Immature natural killer cell (primary cell): ENCODE measurements around the gene SLC46A2. TPM values are rescaled to one million over a fixed set of nuclear protein-coding genes. Genes with fewer than 3 reads are reported as not detected.

Experiments
- DNase-seq, 3 donors: peaks; one replicate each; pipeline ENCODE4 v3.0.0; 2022; ENCODE audit warnings: mixed read lengths in 1 of 3
- H3K27ac Mint-ChIP-seq, 6 donors: one replicate each; pipeline ENCODE4 v1.8.0; 2020; ENCODE audit warnings: mixed read lengths in 6 of 6, mild to moderate bottlenecking in 5 of 6, inconsistent platforms in 4 of 6, moderate library complexity in 3 of 6
- H3K27me3 Mint-ChIP-seq, 3 donors: one replicate each; pipeline ENCODE4 v1.8.0; 2020 to 2021; ENCODE audit warnings: low read depth in 3 of 3, mild to moderate bottlenecking in 3 of 3, mixed read lengths in 3 of 3, moderate library complexity in 3 of 3, inconsistent platforms in 1 of 3
- H3K36me3 Mint-ChIP-seq, 3 donors: one replicate each; pipeline ENCODE4 v1.8.0; 2020; ENCODE audit warnings: mixed read lengths in 3 of 3, inconsistent platforms in 2 of 3, mild to moderate bottlenecking in 2 of 3
- H3K4me1 Mint-ChIP-seq, 2 donors: one replicate each; pipeline ENCODE4 v1.8.0; 2020; ENCODE audit warnings: inconsistent platforms in 2 of 2, mild to moderate bottlenecking in 2 of 2, mixed read lengths in 2 of 2, moderate library complexity in 1 of 2
- H3K4me3 Mint-ChIP-seq, 5 donors: one replicate each; pipeline ENCODE4 v1.8.0; 2020; ENCODE audit warnings: mild to moderate bottlenecking in 5 of 5, mixed read lengths in 5 of 5, inconsistent platforms in 3 of 5, moderate library complexity in 3 of 5
- H3K9me3 Mint-ChIP-seq, 6 donors: one replicate each; pipeline ENCODE4 v1.8.0; 2020; ENCODE audit warnings: mild to moderate bottlenecking in 6 of 6, mixed read lengths in 6 of 6, inconsistent platforms in 4 of 6, moderate library complexity in 3 of 6
- polyA plus RNA-seq, 3 donors: library from polyadenylated mRNA; unstranded; fragments of 300-500 nt; fragmentation: Illumina TruSeq; gene quantifications; one replicate each; pipeline ENCODE4 v1.2.3, GENCODE V29; 2021

The SLC46A2 gene
- polyA plus RNA-seq, 3 donors from 2014 or later, result 0.13 to 0.96 (median 0.16) TPM

- Mint-ChIP-seq H3K36me3 (peaks cover 33 to 48% (median 36%) of the 10 kb centered on the region in 3 donors), H3K9me3 (no peaks in the 10 kb centered on the region), H3K4me1 (no peaks in the 10 kb centered on the region), H3K27ac (no peak overlapping the region), H3K4me3 (no peak overlapping the region), H3K27me3 (no peaks in the 10 kb centered on the region)
- DNase-seq, result no peak
These were observed 16.8 kb downstream of the SLC46A2 start for GRCh38 chr9:112873773-112874405.

- no peak overlapping the region for H3K27ac Mint-ChIP-seq
- no peak overlapping the region for H3K4me3 Mint-ChIP-seq
These were observed 18.7 kb downstream of the SLC46A2 start for GRCh38 chr9:112872019-112872418.

DNA sequence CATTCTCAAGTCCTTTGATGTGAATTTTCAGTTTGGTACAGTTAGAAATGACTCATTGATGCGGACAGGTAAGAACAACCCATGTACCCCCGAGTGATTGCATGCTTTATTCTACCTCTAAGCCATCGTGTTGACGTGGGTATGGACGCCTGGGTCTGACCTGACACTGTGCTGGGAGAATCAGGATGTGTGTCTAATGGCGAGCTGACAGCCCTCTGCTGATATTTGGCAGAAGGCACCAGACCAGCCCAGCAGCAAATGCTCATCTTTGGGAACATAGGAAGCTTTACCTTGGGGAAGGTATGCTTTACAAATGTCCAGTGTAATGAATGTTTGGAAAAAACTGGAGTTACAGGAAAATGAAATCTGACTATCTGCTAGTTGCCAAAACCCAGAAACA, 20.1 kb downstream of the SLC46A2 start:
- H3K36me3 Mint-ChIP-seq, result peaks cover 26 to 35% (median 28%) of the 10 kb centered on the region in 3 donors

More at GRCh38 chr9:112872019-112872418, 18.7 kb downstream of the SLC46A2 start:
- H3K9me3 Mint-ChIP-seq, result no peaks in the 10 kb centered on the region
- H3K4me1 Mint-ChIP-seq, result no peaks in the 10 kb centered on the region
- H3K36me3 Mint-ChIP-seq, result peaks cover 33 to 47% (median 35%) of the 10 kb centered on the region in 3 donors
- no peaks in the 10 kb centered on the region for H3K27me3 Mint-ChIP-seq
- DNase-seq, result no peak

DNA sequence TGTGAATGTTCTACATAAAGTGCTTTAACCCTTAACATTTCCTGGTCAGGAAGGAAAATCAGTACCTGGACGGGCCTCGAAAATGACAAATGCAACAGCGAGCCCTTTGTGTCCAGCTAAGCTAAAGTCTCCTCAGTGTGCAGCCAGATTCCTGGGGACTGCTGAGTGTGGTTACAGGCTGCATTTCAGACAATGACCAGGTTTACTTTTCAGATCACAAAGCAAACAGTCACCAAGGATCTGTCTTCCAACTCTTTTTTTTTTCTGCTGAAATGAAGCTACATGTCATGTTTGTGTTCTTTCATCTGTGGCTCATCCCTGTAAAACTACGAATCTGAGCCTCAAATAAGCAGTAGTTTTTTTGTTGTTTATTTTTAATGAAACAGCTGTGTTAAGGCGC, 20.8 kb downstream of the SLC46A2 start:
- H3K27ac Mint-ChIP-seq, result no peak overlapping the region
- H3K4me3 Mint-ChIP-seq, result no peak overlapping the region
- H3K27me3 Mint-ChIP-seq, result no peaks in the 10 kb centered on the region
- H3K36me3 Mint-ChIP-seq, result peaks cover 25 to 35% (median 26%) of the 10 kb centered on the region in 3 donors
- no peaks in the 10 kb centered on the region for H3K4me1 Mint-ChIP-seq
- no peaks in the 10 kb centered on the region for H3K9me3 Mint-ChIP-seq
- DNase-seq, result no peak

More for the DNA sequence above, 20.1 kb downstream of the SLC46A2 start:
- H3K27ac Mint-ChIP-seq, result no peak overlapping the region
- H3K9me3 Mint-ChIP-seq, result no peaks in the 10 kb centered on the region
- no peaks in the 10 kb centered on the region for H3K27me3 Mint-ChIP-seq
- DNase-seq, result no peak
- H3K4me3 Mint-ChIP-seq, result no peak overlapping the region
- no peaks in the 10 kb centered on the region for H3K4me1 Mint-ChIP-seq

DNA sequence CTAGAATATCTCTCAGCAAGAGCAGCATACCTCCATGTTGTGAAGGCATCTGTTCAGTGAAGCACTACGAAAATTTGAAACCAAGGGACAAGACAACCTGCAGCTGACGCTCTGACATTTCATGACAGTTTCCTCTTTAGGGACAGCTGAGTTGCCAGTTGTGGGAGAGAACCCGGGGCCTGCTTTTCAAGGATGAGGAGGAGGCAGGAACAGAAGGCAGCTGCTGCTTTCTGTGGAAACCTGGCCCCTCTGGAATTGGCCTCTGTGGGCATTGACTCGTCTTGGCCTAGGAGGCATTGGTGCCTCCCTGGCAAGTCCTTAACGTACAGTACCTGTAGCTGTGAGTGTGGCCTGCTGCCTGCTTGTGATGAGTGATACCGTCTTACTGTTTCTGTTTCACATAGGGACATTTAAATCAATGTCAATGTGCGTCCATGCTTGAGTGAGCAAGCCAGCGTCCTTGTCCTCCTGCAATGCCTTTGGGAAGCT, 21.6 kb downstream of the SLC46A2 start:
- no peak overlapping the region for H3K4me3 Mint-ChIP-seq
- no peaks in the 10 kb centered on the region for H3K4me1 Mint-ChIP-seq
- DNase-seq, result no peak
- no peak overlapping the region for H3K27ac Mint-ChIP-seq
- no peaks in the 10 kb centered on the region for H3K9me3 Mint-ChIP-seq
- H3K27me3 Mint-ChIP-seq, result no peaks in the 10 kb centered on the region
- peaks cover 21 to 32% (median 25%) of the 10 kb centered on the region in 3 donors for H3K36me3 Mint-ChIP-seq

DNA sequence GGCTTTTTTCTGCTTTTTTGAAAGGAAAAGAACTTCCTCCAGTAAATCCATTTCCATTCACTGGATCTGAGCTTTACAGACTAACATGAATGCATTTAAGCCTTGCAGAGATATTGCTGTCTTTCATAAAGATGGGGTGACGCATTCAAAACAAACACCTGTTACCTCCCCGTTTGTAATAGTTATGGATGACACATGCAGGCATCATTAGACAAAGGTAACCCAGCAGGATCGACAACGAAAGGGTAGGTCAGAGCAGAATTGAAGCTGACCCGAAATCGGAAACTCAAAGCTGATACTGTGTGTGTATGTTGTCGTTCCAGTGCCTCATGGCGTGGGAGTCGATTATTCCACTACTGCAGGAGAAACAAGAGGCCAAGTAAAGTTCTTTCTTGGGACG, 22.2 kb downstream of the SLC46A2 start:
- H3K36me3 Mint-ChIP-seq, result peaks cover 25 to 32% (median 25%) of the 10 kb centered on the region in 3 donors
- no peaks in the 10 kb centered on the region for H3K9me3 Mint-ChIP-seq
- H3K4me1 Mint-ChIP-seq, result peaks cover 1 to 4% of the 10 kb centered on the region in 2 donors
- H3K27me3 Mint-ChIP-seq, result peaks cover 0 to under 1% (median 0%) of the 10 kb centered on the region in 3 donors
- DNase-seq, result no peak
- H3K4me3 Mint-ChIP-seq, result no peak overlapping the region
- H3K27ac Mint-ChIP-seq, result no peak overlapping the region

- no peak overlapping the region for H3K27ac Mint-ChIP-seq
- peaks cover 25 to 32% (median 25%) of the 10 kb centered on the region in 3 donors for H3K36me3 Mint-ChIP-seq
- peaks cover 8 to 12% of the 10 kb centered on the region in 2 donors for H3K4me1 Mint-ChIP-seq
- DNase-seq, result no peak
- H3K4me3 Mint-ChIP-seq, result no peak overlapping the region
- H3K9me3 Mint-ChIP-seq, result no peaks in the 10 kb centered on the region
- H3K27me3 Mint-ChIP-seq, result peaks cover 0 to 1% (median 0%) of the 10 kb centered on the region in 3 donors
These were observed 23.2 kb downstream of the SLC46A2 start for GRCh38 chr9:112867275-112867991.

GRCh38 chr9:112866662-112867274, 23.9 kb downstream of the SLC46A2 start:
- Mint-ChIP-seq H3K27ac (no peak overlapping the region), H3K36me3 (peaks cover 19 to 27% (median 25%) of the 10 kb centered on the region in 3 donors), H3K4me3 (no peak overlapping the region), H3K4me1 (peaks cover 13 to 14% of the 10 kb centered on the region in 2 donors), H3K9me3 (no peaks in the 10 kb centered on the region), H3K27me3 (peaks cover 0 to 1% (median 0%) of the 10 kb centered on the region in 3 donors)
- no peak for DNase-seq

GRCh38 chr9:112864982-112865381, 25.7 kb downstream of the SLC46A2 start:
- Mint-ChIP-seq H3K4me3 (no peak overlapping the region), H3K36me3 (peaks cover 12 to 19% (median 17%) of the 10 kb centered on the region in 3 donors), H3K27ac (no peak overlapping the region), H3K4me1 (peaks cover 16 to 18% of the 10 kb centered on the region in 2 donors), H3K27me3 (peaks cover 0 to 3% (median 0%) of the 10 kb centered on the region in 3 donors), H3K9me3 (no peaks in the 10 kb centered on the region)
- no peak for DNase-seq

GRCh38 chr9:112864403-112864802, 26.3 kb downstream of the SLC46A2 start:
- DNase-seq, result no peak
- H3K9me3 Mint-ChIP-seq, result no peaks in the 10 kb centered on the region
- H3K27ac Mint-ChIP-seq, result no peak overlapping the region
- peaks cover 0 to 3% (median 0%) of the 10 kb centered on the region in 3 donors for H3K27me3 Mint-ChIP-seq
- peaks cover 16 to 18% of the 10 kb centered on the region in 2 donors for H3K4me1 Mint-ChIP-seq
- H3K36me3 Mint-ChIP-seq, result peaks cover 7 to 15% (median 11%) of the 10 kb centered on the region in 3 donors
- H3K4me3 Mint-ChIP-seq, result no peak overlapping the region

DNA sequence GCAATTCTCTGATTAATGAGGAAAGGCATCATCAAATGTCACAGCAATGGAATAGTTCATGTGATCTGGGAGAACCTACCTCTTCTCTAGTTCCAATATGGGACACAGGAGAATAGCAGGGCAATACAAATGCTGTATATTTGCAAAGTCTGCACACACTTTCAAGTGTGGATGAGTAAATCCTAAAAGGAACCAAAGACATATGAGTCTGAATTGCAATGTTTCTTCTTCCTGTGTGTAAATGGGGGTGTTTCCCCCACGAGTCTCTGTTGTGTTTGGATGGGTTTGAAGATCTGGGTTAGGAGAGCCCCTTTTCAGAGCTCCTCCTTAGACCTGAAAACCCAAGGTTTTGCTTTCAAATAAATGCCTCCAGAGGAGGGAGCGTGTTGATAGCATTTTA, 26.9 kb downstream of the SLC46A2 start:
- Mint-ChIP-seq H3K4me1 (peaks cover 16 to 18% of the 10 kb centered on the region in 2 donors), H3K27me3 (peaks cover 0 to 3% (median 0%) of the 10 kb centered on the region in 3 donors), H3K36me3 (peaks cover 4 to 16% (median 9%) of the 10 kb centered on the region in 3 donors), H3K27ac (peak overlapping the region in 1 of 6 donors; percentile 69), H3K4me3 (no peak overlapping the region), H3K9me3 (no peaks in the 10 kb centered on the region)
- no peak for DNase-seq

- no peak for DNase-seq
- Mint-ChIP-seq H3K27me3 (peaks cover 0 to 3% (median 0%) of the 10 kb centered on the region in 3 donors), H3K4me1 (peaks cover 16 to 18% of the 10 kb centered on the region in 2 donors), H3K36me3 (peaks cover 0 to 15% (median 4%) of the 10 kb centered on the region in 3 donors), H3K27ac (no peak overlapping the region), H3K4me3 (no peak overlapping the region), H3K9me3 (no peaks in the 10 kb centered on the region)
These were observed 27.5 kb downstream of the SLC46A2 start for GRCh38 chr9:112863214-112863613.

GRCh38 chr9:112861638-112862555, 28.8 kb downstream of the SLC46A2 start:
- H3K4me1 Mint-ChIP-seq, result peaks cover 16 to 18% of the 10 kb centered on the region in 2 donors
- no peak for DNase-seq
- H3K27ac Mint-ChIP-seq, result peak overlapping the region in 2 of 6 donors; percentile 14 to 61
- no peaks in the 10 kb centered on the region for H3K9me3 Mint-ChIP-seq
- H3K4me3 Mint-ChIP-seq, result peak overlapping the region in 1 of 5 donors; percentile 42
- peaks cover 0 to 11% (median 4%) of the 10 kb centered on the region in 3 donors for H3K36me3 Mint-ChIP-seq
- H3K27me3 Mint-ChIP-seq, result peaks cover 0 to 3% (median 0%) of the 10 kb centered on the region in 3 donors
